ENCODE measurements around the gene NDFIP2. TPM values are rescaled to one million over a fixed set of nuclear protein-coding genes. Genes with fewer than 3 reads are reported as not detected.

Gene NDFIP2
- polyA plus RNA-seq, 1 of the 3 experiments (the other 2 are of a cell fraction) = 21.4 TPM

DNA sequence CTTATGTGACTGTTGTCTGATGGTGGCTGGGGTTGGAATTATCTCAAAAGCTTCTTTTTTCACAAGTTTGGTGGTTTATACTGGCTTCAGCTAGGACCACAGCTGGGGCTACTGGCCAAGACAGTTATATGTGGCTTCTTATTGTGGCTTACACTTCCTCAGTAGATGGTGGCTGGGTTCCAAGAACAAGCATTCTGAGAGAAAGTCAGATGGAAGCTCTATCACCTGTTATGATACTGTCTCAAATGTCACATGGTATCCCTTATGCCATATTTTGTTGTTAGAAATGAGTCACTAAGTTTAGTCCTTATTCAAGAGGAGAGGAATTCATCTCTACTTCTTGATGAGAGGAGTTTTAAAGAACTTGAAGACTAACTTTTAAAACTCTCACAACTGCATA is 41.6 kb downstream of the NDFIP2 start:
- Histone ChIP-seq H3K36me3 (replicated peaks in 1 of 2; ENCODE audit: control insufficient read depth in 1 of 2, insufficient read depth in 2 of 2, low read length in 1 of 2) (peaks cover 29 to 44% of the 10 kb centered on the region in 2 experiments), H3K9me3 (no peaks in the 10 kb centered on the region), H4K20me1 (ENCODE audit: insufficient read depth) (no peaks in the 10 kb centered on the region), H3K27ac (ENCODE audit: low read depth in 2 of 2, low read length in 1 of 2) (no peak overlapping the region), H3K27me3 (ENCODE audit: insufficient read depth) (no peaks in the 10 kb centered on the region), H3K4me1 (ENCODE audit: control insufficient read depth in 1 of 2, insufficient read depth in 2 of 2, low read depth in 1 of 2, low read length in 1 of 2) (no peaks in the 10 kb centered on the region; a peak in 1 of 4 replicates), H3K79me2 (ENCODE audit: insufficient read depth) (peaks cover 24% of the 10 kb centered on the region), H3K9ac (no peak overlapping the region), H3K4me2 (no peak overlapping the region), H2AFZ (ENCODE audit: low read depth) (no peak overlapping the region), H3K9me2 (no peaks in the 10 kb centered on the region), H3K4me3 (ENCODE audit: low read depth in 2 of 2, low read length in 1 of 2) (no peak overlapping the region), H3F3A (replicated peaks; ENCODE audit: insufficient read depth) (no peaks in the 10 kb centered on the region)
- ChIA-PET CTCF (no interaction called here), POLR2A (no interaction called here)
- no peak for DNase-seq
- no peak for TF ChIP-seq MEF2A (IDR thresholded peaks at IDR 0.05; ENCODE audit: borderline replicate concordance, low read depth)
- TF ChIP-seq, protein P1, sequence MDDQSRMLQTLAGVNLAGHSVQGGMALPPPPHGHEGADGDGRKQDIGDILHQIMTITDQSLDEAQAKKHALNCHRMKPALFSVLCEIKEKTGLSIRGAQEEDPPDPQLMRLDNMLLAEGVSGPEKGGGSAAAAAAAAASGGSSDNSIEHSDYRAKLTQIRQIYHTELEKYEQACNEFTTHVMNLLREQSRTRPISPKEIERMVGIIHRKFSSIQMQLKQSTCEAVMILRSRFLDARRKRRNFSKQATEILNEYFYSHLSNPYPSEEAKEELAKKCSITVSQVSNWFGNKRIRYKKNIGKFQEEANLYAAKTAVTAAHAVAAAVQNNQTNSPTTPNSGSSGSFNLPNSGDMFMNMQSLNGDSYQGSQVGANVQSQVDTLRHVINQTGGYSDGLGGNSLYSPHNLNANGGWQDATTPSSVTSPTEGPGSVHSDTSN (IDR thresholded peaks at IDR 0.05) = no peak
- TF ChIP-seq NFIC (IDR thresholded peaks at IDR 0.05; ENCODE audit: borderline replicate concordance) = no peak
- TF ChIP-seq EZH2phosphoT487 (IDR thresholded peaks at IDR 0.05; ENCODE audit: borderline replicate concordance, low read depth) = no peak
- TF ChIP-seq POLR2AphosphoS5 (IDR thresholded peaks at IDR 0.05; ENCODE audit: low read depth, low read length) = no peak
- TF ChIP-seq, protein P2, sequence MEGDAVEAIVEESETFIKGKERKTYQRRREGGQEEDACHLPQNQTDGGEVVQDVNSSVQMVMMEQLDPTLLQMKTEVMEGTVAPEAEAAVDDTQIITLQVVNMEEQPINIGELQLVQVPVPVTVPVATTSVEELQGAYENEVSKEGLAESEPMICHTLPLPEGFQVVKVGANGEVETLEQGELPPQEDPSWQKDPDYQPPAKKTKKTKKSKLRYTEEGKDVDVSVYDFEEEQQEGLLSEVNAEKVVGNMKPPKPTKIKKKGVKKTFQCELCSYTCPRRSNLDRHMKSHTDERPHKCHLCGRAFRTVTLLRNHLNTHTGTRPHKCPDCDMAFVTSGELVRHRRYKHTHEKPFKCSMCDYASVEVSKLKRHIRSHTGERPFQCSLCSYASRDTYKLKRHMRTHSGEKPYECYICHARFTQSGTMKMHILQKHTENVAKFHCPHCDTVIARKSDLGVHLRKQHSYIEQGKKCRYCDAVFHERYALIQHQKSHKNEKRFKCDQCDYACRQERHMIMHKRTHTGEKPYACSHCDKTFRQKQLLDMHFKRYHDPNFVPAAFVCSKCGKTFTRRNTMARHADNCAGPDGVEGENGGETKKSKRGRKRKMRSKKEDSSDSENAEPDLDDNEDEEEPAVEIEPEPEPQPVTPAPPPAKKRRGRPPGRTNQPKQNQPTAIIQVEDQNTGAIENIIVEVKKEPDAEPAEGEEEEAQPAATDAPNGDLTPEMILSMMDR (IDR thresholded peaks at IDR 0.05) = no peak
- no peak for TF ChIP-seq SIN3A (IDR thresholded peaks at IDR 0.05; ENCODE audit: borderline replicate concordance, low read depth, low read length)
- TF ChIP-seq, protein P3, sequence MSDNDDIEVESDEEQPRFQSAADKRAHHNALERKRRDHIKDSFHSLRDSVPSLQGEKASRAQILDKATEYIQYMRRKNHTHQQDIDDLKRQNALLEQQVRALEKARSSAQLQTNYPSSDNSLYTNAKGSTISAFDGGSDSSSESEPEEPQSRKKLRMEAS (IDR thresholded peaks at IDR 0.05; ENCODE audit: low read depth) = no peak
- no peak for TF ChIP-seq TCF12 (IDR thresholded peaks at IDR 0.05)
- TF ChIP-seq, protein P4, sequence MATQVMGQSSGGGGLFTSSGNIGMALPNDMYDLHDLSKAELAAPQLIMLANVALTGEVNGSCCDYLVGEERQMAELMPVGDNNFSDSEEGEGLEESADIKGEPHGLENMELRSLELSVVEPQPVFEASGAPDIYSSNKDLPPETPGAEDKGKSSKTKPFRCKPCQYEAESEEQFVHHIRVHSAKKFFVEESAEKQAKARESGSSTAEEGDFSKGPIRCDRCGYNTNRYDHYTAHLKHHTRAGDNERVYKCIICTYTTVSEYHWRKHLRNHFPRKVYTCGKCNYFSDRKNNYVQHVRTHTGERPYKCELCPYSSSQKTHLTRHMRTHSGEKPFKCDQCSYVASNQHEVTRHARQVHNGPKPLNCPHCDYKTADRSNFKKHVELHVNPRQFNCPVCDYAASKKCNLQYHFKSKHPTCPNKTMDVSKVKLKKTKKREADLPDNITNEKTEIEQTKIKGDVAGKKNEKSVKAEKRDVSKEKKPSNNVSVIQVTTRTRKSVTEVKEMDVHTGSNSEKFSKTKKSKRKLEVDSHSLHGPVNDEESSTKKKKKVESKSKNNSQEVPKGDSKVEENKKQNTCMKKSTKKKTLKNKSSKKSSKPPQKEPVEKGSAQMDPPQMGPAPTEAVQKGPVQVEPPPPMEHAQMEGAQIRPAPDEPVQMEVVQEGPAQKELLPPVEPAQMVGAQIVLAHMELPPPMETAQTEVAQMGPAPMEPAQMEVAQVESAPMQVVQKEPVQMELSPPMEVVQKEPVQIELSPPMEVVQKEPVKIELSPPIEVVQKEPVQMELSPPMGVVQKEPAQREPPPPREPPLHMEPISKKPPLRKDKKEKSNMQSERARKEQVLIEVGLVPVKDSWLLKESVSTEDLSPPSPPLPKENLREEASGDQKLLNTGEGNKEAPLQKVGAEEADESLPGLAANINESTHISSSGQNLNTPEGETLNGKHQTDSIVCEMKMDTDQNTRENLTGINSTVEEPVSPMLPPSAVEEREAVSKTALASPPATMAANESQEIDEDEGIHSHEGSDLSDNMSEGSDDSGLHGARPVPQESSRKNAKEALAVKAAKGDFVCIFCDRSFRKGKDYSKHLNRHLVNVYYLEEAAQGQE (IDR thresholded peaks at IDR 0.05; ENCODE audit: low read depth, low read length) = no peak
- TF ChIP-seq RXRA (IDR thresholded peaks at IDR 0.05; ENCODE audit: borderline replicate concordance, low read depth) = no peak
- no peak for TF ChIP-seq YY1 (IDR thresholded peaks at IDR 0.05; ENCODE audit: low read depth)
- TF ChIP-seq JUND (IDR thresholded peaks at IDR 0.05) = no peak
- no peak for TF ChIP-seq RCOR1 (IDR thresholded peaks at IDR 0.05; ENCODE audit: low read length)
- TF ChIP-seq GABPA (IDR thresholded peaks at IDR 0.05; ENCODE audit: low read depth) = no peak
- no peak for TF ChIP-seq FOXM1 (IDR thresholded peaks at IDR 0.05; ENCODE audit: low read depth)
- no peak for TF ChIP-seq CHD2 (IDR thresholded peaks at IDR 0.05; ENCODE audit: low read length, partially characterized antibody)
